ENCODE data around the gene AMIGO3.
A peak's percentile ranks its signal among the peaks of the same experiment; 100 is the strongest.

The AMIGO3 gene

DNA sequence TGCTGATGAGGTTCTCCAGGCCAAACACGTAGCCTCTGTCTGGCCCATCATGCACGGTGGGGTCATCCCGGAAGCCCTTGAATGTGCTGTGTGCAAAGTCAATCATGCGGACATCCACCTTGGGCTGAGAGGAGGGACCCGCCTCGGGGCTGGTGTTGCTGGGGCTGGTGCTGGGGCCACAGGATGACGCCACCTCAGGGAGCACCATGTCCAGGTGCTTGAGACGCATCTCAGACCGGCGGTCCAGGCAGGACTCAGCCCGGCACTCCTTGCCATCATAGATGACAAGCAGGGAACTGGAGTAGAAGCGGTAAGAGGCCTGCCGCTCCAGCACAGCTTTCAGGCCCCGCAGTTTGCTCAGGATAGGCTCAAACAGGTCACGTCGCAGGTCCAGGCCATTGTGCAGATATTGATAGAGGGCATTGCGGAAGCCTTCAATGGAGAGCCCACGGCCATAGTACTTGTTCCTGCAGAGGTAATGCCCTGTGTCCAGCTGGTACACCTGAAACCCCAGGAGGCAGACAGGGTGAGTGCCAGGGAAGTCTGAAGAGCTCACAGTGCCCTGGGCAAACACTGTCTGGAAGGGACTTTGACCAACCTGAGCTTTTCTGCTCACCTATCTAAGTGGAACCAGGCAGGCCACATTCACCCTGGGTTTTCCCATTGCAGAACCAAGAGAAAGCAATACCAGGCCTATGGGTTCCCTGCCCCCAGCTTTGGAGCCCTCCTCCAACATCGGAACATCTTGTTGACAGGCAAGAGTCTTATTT is 7.9 kb upstream of the AMIGO3 start:
- no peak for DNase-seq (ENCODE audit: low read depth)
- no peak for TF ChIP-seq CTCF (conservative IDR thresholded peaks at IDR 0.05; ENCODE audit: low read depth, low read length)
- no peak overlapping the region for H3K4me3 ChIP-seq (ENCODE audit: low read length)

DNA sequence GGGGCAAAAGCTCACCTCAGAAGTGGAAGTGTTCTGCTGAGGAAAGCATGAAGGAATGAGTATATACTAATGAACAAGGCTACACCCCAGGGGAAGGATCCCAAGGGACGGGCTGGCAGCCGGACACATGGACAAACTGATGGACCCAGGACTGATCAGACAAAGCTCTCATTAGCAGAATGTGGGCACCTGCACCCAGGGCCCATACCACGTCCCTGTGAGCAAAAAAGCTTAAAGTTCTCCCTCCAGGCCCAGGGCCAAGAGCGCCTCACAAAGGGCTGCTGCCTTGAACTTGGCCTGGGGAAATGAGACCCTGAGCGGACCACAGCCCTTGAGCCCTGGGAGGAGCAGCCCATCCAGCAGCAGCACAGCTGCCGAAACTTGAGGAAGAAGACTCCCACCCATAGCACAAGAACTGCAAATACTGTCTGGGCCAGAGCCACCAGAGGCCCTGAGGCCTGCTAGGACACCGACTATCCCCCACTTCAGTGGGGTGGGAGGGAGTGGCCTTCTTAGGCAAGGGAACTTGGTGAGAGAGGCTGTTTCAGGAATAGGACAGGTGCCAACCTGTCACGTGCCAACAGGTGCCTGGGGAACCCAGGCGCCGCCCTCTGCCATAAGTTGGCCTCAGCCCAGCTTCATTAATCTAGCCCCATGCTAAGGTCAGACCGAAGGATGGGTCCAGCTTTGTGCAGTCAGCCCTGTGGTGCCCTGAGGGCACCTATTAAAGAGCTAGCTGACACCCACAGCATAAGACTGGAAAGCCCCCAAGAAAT is 6.6 kb upstream of the AMIGO3 start:
- DNase-seq (ENCODE audit: low read depth) = no peak
- TF ChIP-seq CTCF (conservative IDR thresholded peaks at IDR 0.05; ENCODE audit: low read depth, low read length) = no peak
- no peak overlapping the region for H3K4me3 ChIP-seq (ENCODE audit: low read length)

- DNase-seq (ENCODE audit: low read depth) = no peak
- no peak for TF ChIP-seq CTCF (conservative IDR thresholded peaks at IDR 0.05; ENCODE audit: low read depth, low read length)
- H3K4me3 ChIP-seq (ENCODE audit: low read length) = peak overlapping the region; percentile 62
Observed at GRCh38 chr3:49724586-49724985, 5.1 kb upstream of the AMIGO3 start.

DNA sequence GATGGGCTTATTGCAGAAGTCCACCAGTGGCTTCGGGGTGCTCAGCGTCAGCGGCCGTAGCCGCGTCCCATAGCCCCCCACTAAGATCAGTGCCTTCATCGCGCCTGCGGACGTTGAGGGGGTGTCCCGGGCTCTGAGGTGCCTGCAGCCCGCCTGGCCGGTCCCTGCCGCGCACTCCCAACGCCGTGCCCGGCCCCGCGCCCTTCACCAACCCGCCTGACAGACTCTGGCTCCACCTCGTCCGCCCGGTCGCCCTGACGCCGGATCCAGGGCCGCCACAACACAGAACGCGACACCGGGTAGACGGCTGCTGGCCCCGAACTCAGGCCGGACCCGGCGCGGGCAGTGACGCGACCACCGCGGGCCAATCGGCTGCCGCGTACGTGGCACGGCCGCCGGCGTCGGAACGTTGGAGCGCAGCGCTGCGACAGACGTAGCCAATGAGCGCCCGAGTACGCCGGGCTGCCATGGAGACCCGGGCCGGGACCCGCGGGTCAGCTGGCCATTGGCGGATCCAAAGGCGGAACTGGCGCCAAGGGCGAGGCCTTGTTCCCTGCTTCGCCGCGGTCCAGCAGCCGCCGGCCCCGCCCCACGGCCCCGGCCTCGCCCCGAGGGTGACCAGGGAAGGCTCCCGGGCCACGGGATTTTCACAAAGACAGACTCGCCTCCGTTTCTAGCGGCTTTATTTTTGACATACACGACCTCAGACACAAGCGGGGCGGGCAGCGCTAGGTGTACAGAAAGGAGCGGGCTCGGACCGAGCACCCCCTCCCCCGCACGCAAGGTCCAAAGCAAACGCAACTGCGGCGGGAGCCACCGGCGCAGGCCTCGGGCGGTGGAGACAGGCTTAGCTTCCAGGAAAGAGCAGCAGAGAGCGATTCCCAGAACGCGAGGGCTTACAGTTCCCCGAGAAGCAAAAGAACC is 4.4 kb upstream of the AMIGO3 start, which contains the start of gene GMPPB:
GMPPB (minus strand) TSS at position 324 of the 924 bp plus-strand sequence; CDS start at position 99, 225 bp downstream.
- peak within 1 kb of the TSS; percentile 98 for H3K4me3 ChIP-seq (ENCODE audit: low read length)
- DNase-seq (ENCODE audit: low read depth) = peak; percentile 88
- TF ChIP-seq CTCF (conservative IDR thresholded peaks at IDR 0.05; ENCODE audit: low read depth, low read length) = no peak

- TF ChIP-seq CTCF (conservative IDR thresholded peaks at IDR 0.05; ENCODE audit: low read depth, low read length) = no peak
- DNase-seq (ENCODE audit: low read depth) = no peak
- peak overlapping the region; percentile 98 for H3K4me3 ChIP-seq (ENCODE audit: low read length)
Observed at GRCh38 chr3:49723296-49723627, 3.8 kb upstream of the AMIGO3 start.

DNA sequence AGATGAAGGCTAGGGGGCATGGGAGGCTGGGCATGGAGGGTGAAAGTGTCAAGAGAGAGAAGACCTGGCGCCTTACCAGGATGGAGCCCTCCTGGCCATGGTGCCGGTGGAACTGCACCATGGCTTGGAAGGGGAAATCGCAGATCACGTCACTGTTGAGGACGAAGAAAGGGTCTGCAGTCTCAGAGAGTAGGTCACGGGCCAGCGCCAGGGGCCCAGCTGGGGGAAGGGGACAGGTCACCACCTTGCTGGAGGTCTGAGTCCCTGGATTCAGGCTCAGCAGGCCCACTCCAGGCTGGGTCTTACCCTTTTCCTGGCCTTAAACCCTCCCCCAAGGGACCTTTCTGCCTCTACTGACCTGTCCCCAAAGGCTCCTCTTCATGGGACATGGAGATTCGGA is 3.4 kb upstream of the AMIGO3 start:
- TF ChIP-seq CTCF (conservative IDR thresholded peaks at IDR 0.05; ENCODE audit: low read depth, low read length) = no peak
- H3K4me3 ChIP-seq (ENCODE audit: low read length) = peak overlapping the region; percentile 98
- DNase-seq (ENCODE audit: low read depth) = no peak
